EH (cell line): ENCODE measurements around the gene THSD4.

ENCODE experiments used
- DNase-seq: peaks from one replicate; pipeline ENCODE4 v3.0.0-alpha.2; 2015; ENCODE audit warnings: low read depth

Gene THSD4

DNA sequence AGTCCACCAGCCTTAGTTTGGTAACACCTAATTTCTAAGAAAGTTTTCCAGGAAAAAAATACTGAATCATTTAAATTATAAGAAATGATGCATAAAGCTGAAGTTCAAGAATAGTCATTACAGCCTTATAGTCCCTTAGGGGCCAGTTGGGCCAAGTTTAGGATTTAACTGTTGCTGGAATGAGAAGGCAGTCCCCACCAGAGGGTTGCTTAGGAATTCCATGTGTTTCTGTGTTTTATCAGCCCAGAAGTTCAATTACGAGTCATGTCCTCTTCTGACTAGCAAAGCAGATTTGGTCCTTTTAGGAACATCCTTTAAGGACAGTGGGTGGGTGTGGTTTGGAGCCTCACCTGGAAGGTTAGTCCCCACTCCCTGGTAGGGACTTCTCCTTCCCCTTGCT lies 638.1 kb downstream of the THSD4 start:
- DNase-seq, result peak; percentile 58

DNA sequence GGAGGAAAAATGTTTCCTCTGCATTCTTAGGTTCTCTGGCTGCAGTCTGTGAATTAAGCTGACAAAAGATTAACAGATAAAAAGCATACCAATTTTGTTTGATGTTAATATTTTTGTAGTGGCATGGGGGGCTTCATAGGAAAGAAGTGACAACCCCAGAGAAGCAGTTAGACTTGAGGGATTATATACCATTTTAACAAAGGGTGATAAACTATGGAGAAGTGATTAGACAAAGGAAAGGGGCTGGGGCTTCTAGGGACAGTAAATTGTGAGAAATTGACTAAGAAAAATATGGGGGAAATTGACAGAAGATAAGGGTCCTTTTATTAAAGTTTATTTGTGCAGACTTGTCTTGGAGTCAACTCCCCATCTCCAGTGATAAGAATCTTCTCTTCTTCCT lies 639.4 kb downstream of the THSD4 start:
- DNase-seq, result no peak

DNA sequence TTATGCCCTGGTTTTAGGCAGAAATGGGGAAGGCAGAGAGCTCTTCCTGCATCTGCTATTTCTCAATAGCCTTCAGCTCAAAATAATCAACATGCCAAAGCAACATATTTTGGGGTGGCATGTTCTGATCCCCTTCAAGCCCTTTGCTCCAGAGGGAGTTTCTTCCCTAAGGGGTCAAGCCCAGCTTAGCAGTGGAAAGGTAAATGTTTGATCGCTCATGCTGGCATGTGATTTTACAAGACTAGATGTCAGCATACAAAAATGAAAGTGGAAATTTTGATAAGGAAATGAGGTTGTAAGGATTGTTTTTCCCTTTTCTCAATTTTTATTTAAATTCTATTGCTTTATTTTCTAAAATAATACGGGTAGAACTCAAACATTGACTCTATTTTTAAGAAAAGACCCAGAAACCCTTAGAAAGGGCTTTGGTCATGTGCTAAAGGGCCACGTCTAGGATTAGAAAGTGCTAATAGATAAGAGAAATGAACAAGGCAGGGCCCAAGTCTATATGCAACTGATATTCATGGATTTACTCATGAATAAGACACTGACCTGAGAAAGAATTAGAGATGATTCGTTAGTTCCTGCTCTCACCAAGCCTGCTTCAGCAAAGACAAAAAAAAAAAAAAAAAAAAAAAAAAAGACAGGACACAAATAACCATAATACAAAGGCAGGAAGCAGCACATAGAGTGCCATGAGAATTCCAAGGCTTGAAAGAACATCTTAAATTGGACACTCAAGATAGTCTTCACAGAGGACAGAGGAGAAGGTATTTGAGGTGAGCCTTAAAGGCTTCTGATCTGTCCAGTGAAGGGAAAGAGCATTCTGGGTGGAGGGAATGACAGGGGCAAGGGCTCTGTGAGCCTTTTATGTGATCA lies 640.1 kb downstream of the THSD4 start:
- DNase-seq, result no peak

DNA sequence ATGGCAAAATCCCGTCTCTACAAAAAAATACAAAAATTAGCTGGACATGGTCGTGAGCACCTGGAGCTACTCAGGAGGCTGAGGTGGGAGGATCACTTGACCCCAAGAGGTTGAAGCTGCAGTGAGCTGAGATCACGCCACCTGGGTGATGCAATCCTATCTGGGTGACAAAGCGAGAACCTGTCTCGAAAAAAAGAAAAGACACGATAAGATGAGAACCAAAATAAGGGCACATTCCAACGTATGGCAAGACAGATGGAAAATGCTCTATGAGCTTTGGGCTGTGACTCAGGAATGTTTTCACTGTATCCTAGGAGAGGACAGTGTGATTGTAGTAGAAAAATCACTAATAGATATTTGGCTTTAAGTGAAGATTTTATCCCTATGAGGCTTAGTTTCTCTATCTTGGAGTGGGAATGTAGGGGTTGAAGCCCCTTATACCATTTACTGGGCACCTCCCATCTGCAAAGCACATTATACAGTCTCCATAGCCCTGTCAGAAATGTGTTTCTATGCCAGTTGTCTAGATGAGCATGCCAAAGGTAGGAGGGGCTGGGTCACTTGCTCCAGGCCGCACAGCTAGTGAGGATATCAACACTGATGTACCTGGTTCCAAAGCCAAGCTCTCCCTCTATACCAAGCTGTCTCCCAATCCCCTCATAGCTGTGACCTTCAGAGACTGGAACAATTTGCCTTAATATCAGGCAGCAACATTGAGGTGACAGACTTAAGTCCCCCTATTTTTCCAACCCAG lies 641.5 kb downstream of the THSD4 start:
- DNase-seq, result no peak

DNA sequence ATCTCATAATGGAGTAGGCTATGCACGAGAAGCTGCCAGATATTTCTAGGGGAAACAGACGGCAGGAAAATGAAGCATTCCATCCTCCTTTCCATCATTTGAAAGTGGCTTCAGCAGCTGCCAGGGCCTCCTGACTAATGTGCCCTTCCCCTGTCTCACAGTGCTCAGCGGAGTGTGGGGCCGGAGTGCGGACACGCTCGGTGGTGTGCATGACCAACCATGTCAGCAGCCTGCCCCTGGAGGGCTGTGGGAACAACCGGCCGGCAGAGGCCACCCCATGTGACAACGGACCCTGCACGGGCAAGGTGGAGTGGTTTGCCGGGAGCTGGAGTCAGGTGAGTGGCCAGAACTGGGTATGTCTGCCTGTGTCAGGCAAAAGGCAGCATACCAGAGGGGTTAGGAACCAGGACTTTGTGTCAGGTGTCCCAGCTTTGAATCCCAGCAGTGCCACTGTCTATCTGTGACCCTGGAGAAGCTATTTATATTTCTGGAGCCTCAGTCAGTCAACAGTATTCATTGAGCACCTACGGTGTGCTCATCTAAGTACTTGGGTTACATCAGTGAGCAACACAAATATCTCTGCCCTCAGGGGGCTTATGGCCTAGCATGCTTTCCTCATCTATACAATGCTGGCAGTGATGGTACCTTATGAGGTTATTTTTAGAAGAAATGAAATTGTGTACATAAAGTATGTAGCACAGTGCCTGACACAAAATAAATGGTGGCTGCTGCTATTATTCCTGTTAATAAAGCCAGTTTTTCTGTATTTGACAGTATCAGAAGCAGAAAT lies 642.7 kb downstream of the THSD4 start:
- DNase-seq, result no peak

DNA sequence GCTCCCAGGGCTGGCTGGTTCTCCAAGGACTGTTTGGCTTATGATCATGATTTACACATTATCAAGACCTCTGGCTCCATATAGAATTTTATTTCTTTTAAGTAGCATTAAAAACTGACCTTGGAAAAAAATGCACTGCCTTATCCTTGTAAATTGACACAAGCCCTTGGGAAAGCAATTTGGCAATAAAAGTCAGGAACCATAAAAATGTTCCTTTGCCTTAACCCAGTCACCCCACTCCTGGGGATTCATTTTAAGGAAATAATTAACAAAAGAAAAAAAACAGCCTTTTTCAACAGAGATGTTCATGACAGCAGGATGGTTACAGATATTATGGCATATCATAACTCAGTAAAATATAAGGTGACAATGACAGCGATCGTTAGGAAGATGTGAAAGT lies 643.4 kb downstream of the THSD4 start:
- DNase-seq, result no peak

DNA sequence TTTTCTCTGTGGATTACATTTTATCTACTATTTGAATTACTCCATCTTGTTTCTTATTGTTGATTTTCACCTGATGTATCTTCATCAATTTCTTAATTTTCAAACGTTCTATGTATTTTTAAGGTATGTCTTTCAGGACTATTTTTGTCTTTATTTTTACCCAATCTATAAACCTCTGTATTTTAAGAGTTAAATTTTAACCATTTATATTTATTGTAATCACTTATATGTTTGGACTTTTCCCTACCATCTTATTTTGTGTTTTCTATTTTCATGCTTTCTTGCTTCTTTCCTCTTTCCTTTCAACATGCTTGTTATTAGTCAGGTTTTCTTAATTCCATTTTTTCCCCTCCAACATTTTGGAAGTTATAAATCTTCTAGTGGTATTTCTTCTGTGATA lies 645.6 kb downstream of the THSD4 start:
- no peak for DNase-seq

DNA sequence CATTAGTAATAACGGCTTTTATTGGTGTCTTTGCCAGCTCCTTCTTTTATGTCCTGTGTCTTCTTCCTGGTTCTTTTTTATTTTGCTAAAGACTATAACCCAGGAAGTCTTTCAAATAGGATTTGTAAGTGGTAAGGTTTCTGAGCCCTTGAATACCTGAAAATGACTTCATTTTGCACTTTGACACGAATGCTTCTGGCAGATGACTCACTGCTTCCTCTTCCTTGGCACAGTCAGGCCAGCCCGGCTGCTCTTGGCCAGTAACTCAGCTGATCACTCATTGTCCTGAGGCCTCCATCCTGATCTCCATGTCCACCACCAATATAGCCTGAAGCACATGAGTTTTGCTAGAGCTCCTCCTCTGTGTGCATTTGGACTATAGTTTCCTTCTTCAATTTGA lies 646.4 kb downstream of the THSD4 start:
- DNase-seq, result peak; percentile 90

DNA sequence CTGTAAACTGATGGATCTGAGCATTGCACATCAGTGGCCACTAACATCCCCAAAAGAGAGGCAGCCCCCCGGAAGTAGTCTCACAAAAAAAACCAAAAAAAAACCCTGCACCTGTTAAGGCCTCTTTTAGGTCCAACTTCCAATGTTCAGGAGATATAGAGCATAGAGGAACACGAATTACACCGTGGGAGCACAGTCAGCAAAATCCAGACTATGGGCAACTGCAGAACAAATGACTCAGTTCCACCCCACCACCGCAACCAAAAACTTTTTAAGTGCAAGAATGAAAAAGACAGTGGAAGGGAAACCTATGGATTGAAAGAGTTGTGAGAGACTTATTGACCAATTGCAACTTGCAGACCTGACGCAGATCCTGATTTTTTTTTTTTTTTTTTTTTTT lies 652.9 kb downstream of the THSD4 start:
- DNase-seq, result no peak

DNA sequence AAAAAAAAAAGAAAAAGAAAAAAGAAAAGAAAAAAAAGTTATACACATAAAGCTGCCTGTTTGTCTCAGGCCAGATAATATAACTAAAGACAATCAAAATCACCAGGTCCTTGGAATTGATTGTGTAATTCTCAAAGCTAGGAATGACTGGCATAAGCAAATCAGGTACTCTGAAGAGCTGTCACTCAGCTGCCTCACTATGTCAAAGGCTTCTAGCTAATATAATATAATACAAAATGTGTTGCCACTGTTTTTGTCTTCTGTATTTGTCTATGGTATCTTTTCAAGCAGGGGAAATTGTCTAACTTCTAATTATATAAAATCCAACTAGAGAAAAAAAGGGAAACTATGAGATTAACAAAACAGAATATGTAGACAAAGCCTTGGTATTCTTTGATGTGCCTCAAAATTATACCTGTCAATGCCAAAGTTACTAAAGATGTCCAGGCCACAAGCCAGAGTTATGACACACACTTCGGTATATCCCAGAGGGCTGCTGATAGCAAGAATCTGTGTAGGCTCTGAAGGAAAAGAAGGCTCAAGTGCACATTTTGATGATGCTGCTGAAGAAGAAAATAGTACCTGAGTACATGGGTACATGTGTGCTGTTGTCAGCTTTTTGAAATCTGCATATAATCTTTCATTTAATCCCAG lies 658.1 kb downstream of the THSD4 start:
- DNase-seq, result no peak

DNA sequence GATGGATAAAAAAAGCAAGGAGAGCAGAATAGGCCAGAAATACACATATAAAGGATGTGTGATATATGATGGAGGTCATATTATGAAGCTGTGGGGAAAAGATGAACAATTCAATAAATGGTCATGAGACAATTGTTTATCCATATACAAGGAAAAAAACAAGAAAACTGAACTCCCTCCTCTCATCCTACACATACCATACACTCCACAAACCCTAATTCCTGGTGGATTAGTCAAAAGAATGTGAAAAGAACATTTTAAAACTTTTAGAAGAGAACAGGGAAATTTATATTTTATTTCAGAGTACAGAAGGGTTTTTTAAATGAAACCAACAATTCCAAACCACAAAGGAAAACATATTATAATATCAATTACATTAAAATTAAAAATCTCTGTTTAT lies 660.6 kb downstream of the THSD4 start:
- peak; percentile 39 for DNase-seq

DNA sequence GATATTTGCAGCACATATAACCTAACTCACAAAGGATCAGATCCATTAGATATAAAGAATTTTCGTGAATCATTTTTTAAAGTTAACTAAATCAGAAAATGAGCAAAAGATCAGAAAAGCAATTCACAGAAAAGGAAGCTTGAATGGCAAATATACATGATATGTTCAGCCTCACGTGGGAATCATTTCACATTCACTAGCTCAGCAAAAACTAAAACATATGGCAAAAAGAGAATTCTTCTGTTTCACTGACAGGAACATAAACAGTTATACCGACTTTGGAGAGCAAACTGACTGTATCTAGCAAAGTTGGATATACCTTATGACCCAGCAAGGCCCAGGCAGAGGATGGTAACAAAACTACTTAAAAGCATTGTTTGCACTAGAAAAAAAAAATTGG lies 661.0 kb downstream of the THSD4 start:
- DNase-seq, result no peak

DNA sequence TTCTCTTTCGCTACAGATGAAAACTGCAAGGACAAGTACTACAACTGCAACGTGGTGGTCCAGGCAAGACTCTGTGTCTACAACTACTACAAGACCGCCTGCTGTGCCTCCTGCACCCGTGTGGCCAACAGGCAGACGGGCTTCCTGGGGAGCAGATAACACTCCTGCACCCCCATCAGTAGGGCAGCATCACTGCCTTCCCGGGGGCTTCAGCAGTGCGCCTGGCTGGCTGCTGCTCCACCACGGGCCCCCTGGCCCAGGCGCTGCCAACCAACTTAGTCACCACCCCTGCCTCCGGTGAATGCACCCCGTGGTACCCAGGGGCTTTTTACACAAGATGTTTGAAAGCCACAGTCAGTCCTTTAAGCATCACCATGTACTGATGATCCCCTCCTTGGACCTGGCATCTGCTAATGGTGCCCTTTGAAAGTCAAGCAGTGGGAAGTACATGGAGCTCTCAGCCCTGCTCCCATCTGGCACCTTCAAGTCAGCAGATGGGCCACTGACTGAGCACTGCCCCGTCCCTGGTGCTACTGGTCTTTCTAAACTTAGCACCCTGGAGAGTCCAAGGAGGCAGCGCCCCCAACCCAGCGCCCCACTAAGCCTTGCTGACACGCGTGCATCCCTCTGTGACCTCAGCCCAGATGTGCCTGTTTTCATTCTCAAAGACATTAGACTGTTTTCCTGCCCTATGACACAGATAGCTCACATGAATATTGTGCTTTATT lies 662.1 kb downstream of the THSD4 start:
- no peak for DNase-seq

DNA sequence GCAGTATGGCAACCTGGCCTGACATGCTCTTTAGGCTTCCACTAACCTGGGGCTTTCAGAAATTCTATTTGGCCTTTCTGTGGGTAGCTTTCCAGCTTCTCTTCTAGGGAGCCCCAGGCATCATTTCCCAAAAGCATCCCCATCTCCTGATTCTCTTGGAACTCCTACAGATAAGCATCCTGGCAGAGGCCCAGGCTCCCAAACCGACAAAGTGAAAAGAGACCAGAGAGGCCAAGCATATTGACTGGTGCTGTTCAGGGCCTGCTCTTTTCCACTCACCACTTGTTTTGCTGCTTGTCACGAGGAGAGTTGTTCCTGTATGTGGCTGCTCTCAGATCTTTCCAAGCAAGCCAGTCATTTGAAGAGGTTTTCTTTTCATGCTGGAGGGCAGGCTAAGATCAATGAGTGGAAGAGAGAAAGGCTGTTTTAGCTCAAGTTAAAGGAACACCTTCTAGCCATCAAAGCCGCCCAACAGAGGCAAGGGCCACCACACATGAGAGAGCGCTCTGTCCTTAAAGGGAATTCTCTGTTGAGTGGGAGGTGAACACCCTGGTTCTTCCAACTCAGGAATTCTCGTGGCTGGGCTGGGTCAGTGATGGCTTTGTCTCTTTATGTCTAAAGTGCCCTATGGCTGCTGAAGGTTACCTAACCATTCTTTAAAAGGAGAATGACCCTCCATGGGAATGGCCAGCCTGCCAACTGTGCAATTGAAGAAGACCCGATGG lies 664.0 kb downstream of the THSD4 start:
- DNase-seq, result no peak

DNA sequence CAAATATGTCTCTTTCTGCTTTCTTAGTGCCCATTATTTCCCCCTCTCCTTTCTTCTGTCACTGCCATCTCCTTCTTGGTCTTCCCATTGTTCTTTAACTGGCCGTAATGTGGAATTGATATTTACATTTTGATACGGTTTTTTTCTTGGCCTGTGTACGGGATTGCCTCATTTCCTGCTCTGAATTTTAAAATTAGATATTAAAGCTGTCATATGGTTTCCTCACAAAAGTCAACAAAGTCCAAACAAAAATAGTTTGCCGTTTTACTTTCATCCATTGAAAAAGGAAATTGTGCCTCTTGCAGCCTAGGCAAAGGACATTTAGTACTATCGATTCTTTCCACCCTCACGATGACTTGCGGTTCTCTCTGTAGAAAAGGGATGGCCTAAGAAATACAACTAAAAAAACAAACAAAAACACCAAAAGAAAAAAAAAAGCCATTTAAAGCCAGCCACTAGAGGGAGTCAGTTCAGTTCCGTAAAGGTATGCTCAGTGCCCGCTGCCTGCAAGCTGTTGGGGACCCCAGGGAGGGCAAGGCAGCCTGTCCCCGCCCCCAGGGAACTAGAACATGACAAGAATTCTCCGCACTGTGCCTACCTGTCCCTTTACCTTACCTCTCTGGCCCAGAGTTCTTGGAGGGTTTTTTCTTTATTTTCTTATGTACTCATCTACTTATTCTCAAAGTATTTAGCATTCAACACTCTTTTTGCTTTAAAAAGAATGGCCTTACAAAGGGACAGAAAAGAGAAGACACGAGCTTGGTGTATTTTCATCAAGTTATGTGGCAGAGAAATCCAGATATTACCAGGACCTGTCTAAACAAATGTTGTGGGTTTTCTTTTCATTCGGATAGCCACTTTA lies 665.1 kb downstream of the THSD4 start:
- DNase-seq, result peak; percentile 49

DNA sequence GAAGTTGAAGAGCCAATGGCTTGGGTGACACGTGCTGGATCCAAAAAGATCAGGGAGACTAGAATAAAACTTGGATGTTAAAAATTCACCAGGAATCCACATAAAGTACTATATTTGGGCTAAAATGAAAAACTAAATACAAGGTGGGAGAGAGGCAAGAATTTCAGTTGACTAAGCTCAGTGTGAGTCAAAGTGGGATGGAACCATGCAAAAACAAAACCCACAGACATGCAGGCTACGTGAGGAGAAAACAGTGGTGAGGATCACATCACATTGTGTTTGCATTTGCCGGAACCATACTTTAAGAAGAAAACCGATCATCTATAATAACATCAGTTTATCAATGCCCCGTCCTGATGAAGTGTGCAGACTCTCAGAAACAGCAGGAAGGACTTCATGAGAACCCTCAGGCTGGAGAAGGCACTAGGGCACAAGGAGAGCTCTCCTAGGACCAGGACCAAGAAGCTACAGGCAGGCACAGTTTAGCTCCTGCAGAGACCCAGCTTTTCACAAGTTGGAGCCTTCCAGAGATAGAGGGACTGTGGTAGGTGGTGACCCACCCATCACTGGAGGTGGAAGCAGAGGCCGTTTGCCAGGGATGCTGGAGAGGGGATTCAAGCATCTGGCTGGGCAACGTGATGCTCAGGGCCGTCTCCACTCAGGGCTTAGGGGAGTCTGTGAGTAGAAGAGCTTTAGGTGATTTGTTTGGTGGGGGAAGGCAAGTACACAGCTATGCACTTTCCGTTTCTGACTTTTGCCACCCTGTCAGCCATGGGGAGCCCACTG lies 666.1 kb downstream of the THSD4 start:
- DNase-seq, result peak; percentile 55

DNA sequence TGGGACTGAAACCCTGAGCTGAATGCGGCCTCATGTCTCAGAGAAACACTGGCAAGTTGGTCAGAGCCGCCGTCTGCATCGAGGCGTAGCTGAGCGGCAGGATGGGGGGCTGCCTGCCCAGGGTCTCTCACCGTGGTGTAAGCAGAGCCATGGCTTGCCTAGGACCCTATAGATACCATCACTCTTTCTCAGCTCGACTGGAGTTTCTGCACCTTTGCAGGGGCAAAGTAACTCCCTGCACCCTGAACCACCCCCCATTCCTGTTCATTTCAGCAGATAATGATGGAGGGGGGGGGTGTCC lies 666.6 kb downstream of the THSD4 start:
- no peak for DNase-seq

DNA sequence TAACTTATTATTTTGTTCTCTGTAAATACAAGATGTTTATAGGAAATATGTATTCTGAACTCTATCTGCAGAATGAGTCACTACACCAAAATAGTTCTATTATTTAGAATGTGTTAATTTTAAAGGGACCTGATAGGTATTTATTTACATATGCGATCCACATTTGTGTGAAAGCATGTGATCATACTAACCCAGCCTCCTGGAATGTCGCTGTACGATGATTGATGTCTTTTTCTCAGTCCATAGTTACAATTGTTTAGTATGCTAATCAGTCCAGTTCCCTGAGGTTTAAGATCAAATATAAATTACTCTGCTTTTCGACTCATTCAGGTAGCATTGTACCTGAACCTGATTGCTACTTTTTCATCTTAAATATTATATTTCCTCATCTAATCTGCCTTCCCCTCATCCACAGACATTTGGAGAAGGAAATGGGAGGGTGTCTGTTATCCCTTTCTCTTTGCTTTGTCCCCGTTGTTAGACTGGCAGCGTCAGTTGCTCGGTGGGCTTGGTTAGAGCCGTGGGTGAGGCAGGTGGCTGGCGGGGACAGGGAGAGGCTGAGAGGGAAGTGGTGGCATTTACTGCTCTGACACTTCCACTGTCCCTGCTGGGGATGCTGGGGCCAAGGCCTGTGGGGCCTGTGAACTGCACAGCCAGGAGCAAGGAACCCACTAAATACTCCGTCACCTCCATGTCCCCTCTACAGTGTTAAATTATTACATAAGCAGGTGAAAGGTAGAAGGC lies 667.3 kb downstream of the THSD4 start:
- DNase-seq, result no peak
